NOMO-1 treated with DMSO at 0.1 percent for 48 hours (cell line): ENCODE results near the gene ABTB2.
A peak's percentile ranks its signal among the peaks of the same experiment; 100 is the strongest.

ENCODE experiments used
- DNase-seq: peaks from one replicate; lab custom pipeline; 2025; ENCODE audit not compliant: unreplicated experiment; lab: John Stamatoyannopoulos, UW

Gene ABTB2

GRCh38 chr11:34317036-34317360 is 40.8 kb downstream of the ABTB2 start:
- no peak for DNase-seq

DNA sequence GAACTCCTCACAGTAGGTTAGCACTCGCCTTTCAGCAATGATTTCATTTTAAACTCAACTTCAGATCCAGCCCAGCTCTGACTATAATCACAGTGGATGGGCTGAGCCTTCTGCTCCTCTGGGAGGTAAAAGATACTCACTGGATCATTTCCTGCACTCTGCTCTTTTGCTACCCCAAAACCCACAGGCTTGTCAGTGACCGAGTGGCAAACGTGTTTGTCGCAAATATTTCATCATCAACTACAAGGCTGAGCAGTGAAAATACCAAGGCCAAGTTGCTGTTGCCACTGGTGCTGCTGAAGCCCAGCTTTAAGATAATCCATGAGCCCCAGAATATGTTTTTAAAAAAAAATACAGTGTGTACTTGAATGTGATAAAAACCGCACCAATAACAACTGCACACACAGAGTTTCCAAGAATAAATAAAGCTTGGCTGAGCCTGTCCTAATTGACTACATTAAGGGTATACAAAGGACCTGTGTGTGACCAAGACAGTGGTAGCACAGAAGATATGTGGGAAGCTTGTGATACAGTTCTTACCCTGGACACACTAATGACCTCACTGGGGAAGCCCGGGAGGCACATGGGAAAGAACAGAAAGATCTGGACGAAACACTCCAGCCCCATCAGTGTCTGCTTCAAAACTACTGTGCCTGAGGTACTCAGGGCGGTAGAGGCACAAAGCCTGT is 41.3 kb downstream of the ABTB2 start:
- peak; percentile 35 for DNase-seq

DNA sequence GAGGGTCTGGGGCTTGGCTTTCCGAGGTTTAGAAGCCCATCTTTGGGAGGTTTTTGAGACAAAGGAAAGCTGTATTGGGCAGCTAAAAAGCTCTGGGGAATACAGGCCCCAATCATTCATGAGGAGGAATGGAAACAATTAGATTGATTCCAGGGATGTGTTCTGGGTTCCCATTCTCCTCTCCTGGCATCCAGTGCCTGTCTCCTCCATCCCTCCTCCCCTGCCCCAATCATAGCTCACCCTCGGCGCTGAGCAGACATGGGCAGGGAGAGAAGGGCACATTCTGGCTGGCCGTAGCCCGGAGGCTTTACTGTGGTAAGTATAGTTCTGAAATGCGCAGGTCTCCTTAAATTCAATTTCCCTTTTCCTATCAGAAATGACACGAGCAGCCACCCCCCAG is 42.4 kb downstream of the ABTB2 start:
- DNase-seq, result no peak

DNA sequence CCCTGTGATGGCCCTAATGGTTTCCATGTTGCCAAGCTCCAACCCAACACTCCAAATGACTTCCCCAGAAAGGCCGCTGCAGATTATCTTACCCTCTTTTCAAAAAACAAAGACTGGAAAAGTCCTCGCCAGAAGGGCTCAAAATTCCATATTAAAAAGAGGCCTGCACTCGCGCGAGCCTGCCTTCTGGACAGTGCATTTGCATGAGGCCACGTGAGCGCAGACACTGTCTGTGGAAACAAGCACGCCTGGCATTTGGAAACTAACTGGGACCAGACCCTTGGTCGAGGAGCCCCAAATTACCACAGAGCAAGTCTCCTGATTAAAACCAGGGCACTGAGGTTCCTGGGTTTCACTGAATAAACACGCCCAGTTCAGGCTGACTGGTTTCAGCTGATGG is 42.9 kb downstream of the ABTB2 start:
- no peak for DNase-seq

DNA sequence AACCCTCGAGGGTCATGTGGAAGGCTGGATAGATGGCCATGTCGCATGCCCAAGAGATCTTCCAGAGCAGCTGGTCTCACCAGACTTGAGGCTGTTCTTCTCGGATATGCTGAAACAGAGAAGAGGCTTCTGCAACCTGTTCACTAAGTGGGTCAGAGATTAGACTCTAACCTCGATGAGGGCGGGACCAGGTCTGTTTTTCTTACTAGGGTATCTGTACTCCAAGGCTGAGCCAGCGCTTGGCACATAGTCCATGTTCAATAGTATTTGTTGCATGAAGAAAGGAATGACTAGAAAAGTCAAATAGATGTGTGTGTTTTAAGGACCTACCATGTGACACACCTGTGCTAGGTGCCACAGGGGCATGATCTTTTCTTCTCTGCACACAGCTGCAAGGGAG is 43.6 kb downstream of the ABTB2 start:
- no peak for DNase-seq

GRCh38 chr11:34313099-34313517 is 44.7 kb downstream of the ABTB2 start:
- DNase-seq, result no peak

DNA sequence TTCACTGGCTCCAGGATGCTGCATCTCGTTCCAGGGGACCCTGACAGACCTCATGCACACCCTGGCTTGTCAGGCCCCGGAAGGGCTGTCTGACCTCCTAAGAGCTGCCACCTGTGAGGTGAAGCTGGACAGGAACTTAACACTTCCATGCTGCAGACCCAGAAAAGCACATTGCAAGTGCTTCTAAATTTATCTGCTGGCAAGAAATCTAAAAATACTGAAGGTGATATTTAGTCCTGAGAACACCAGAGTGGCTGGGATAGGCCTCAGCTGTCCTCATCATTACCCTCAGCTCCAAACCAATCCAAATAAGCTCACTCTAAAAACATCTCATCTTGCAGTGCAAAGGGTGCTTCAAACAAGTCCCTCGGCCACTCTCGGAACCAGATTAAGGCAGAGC is 46.7 kb downstream of the ABTB2 start:
- DNase-seq, result no peak

DNA sequence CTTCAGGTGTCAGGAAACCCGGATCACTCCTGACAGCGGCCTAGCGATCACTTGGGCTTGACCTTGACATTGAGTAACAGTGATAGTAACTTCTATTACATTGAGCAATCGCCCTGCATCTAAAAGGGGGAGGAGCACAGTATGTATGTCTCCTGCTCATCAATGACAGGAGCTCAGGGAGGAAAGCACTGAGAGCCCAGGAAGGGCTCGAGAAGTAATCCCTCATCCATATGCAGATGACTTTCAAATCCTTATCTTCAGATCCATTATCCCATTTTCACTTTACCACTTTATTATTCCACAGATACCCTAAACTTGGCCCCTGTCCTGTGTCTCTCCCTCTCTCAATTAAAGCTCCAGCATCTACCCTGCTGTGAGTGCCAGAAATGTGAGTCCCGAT is 47.8 kb downstream of the ABTB2 start:
- peak; percentile 39 for DNase-seq

DNA sequence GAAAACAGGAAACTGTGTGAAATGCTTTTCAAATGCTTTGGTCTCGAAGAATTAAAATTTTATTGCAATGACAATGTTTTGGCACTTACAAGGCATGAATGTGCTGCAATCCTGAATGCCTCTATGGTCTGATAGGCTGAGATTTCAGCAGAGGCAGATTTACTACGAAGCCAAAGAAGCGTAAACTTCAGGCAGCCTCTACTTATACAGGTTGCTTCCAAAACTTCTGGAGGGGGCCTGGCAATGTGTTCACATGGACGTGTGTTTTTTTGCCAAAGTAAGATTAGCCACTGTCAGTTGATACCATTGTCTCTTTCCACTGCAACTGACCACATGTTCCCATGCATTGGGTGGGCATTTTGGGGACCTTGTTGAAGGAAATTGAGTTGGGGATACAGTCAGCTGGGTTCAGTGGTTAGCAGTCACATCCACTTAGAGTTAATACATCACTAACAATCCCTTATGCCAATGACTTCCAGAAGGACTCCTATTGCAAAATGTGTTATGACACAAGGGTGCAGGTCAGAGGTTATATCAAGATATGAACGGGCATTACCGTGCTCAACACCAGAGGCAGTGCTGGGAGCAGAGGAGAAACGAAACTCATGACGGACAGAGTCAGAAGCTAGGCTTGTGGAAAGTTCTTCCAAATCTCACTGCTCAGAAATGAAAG is 48.8 kb downstream of the ABTB2 start:
- peak; percentile 74 for DNase-seq

DNA sequence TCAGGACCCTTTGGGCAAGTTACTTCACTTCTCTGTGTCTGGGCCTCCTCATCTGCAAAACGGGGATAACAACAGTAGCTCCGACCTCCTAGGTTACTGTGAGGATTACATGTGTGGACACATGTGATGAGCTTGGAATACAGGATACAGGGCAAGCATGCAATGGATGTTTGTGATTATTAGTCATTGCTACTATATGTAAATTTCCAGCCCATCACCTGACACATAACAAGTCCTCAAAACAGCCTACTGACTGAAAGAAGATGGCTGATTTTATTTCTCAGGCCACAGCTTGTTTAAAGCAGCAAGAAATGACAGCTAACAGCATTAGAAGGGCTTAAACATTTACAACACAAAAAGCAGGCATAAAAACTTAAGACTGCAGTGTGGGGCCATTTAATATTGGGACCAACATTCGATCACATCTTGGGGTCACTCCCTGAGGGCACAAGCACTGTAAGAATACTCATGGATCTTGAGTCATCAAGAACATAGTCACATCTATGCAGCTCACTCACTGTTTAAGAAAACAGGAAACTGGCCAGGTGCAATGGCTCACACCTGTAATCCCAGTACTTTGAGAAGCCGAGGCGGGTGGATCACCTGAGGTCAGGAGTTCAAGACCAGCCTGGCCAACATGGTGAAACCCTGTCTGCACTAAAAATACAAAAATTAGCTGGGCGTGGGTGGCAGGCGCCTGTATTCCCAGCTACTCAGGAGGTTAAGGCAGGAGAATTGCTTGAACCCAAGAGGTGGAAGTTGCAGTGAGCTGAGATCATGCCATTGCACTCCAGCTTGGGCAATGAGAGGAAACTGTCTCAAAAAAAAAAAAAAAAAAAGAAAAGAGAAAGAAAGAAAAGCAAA is 49.5 kb downstream of the ABTB2 start:
- DNase-seq, result no peak

DNA sequence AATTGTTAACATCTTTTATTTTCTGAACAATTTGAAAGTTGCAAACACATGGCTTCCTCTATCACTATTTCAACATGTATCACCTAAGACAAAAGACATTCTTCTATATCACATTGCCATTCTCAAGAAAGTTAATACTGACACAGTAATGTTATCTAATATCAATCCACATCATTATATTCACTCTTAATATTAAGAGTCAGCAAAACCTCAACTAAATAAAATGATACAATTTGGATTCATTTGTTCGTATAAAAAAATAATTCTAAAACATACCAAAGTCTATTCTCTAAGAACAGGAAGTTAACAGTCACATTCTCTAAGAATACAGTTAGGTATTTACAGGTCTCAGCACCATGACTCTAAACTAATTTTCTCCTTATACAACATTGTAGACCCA is 52.0 kb downstream of the ABTB2 start:
- no peak for DNase-seq

DNA sequence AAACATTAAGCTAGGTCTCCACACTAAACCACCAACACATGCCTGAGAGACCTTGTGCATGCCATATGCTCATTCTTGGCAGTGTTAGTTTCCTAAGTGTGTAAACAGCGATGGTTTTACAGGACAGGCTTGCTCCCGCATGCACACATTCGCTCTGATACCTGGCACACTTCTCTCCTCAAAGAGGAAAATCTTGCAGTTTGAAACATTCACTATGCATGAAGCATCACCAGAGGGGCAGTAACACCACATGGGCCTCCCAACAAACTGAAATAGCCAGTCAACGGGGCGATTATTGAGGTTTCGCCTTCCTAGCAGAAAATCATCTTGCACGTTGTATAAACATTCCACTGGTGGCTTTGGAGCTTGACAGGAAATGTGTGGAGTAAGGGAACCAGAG is 52.6 kb downstream of the ABTB2 start:
- no peak for DNase-seq

DNA sequence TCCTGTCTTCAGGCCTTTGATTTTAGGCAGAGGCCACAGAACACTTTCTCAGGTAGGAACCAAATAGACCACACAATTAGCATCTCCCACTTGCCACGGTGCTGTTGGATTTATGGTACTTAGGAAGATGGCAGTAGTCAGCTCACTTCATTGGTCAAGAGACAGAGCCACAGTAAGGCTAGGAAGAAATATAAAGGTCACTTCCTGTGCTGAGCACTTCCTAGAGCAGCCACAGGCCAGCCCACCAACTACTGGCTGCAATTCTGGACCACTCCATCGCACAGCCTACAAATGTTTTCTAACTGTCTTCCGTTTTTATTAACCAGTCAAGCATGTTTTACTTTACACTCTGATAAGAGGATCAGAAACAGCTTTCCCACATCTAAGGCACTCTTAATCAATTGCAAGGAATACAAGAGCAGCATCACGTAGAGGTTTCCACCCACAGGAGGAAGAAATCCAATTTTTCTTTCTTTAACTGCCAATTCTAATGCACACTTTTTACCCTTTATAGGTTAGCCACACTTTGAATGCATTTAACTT is 54.7 kb downstream of the ABTB2 start:
- no peak for DNase-seq

DNA sequence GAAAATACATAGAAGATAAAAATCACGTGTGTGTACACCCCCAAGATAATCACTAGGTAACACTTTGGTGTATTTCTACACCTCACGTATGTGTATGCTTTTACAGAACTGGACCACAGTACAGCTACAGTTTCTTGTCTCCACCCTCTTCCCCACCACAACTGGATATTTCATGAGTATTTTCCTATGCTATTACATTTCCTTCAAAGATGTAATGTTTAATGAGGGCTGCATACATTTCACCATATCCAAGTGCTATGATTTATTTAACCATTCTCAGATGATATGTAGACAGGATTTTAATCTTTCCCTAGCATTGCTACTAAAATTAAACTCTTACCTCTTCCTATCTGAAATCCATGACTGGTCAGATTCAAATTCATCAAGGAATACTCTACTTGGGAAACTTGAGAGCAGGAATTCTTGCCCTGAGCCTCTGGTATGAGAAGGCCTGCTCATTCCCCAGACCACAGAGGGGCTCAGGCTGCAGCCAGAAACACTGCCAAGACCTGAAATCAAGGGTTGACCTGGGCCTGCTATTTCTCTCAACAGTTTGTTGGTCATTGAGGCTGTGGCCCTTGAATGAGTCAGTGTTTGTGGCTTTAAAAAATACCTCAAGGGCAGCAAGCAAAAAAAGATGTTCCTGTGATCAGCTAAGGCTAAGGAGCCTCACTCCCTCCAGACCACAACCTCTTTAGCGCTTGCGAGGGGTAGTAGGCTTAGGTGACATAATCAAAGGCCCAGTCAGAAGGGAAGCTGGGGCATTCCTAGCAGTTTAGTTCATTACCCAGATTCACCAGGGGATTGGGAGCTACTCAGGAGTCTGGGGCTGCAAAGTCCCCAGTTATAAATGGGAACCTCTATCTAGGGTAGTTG is 55.5 kb downstream of the ABTB2 start:
- peak; percentile 76 for DNase-seq

- peak; percentile 37 for DNase-seq
Measured at GRCh38 chr11:34300926-34301295, 56.9 kb downstream of the ABTB2 start.

- DNase-seq, result peak; percentile 89
Measured at GRCh38 chr11:34300026-34300925, 57.5 kb downstream of the ABTB2 start.

DNA sequence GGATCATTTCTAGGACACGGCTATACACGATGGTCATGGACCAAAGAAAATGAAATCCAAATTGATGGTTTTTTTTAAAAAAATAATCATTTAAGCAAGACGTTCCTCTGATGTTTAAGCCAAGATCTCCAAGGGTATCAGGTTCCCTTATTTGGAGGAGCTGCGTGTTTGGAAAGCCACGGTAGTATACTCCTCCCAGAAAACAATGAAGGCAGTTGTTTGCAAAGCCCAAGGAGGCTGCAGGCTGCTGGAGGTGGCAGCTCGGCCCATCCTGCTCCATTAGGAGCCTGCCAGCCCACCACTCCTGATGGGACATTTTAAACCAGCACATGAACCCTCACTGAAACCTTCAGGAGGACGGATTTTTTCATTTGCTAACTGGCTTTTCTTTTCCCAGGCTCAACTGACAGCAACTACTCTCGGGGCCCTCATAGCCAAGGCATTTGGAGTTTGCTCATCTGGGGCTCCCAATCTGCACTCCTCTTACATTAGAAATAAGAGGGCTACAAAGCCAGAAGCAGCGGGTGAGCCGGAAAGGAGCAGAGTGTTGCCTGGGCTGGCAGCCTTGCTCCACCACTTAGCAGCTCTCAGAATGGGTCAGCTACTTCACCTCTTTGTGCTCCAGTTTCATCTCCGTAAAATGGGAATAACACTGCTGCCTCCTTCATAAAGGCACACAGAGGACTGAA is 58.4 kb downstream of the ABTB2 start:
- DNase-seq, result no peak

GRCh38 chr11:34298871-34299270 is 58.9 kb downstream of the ABTB2 start:
- DNase-seq, result no peak

- DNase-seq, result no peak
Measured at GRCh38 chr11:34296412-34296811, 61.4 kb downstream of the ABTB2 start.
